Measurements from ENCODE around the gene PNPLA6.

Gene PNPLA6

DNA sequence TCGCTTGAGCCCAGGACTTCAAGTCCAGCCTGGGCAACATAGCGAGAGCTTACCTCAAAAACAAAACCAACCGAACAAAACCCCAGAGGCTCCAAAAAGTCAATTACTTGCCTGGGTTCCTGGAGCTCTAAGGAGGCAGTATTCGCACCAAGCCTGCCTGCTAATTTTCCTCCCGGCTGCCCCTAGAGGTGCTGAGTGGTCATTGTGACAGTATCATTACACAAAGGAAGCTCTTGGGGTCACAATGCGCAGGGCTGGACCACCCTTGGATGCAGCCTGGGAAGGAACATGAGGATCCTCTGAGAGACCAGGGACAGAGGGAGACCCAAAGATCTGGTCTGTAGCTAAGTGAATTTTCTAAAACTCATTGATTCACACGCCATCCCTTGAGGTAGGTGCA, 38.2 kb upstream of the PNPLA6 start:
- no peak overlapping the region for H3K27ac ChIP-seq
- TF ChIP-seq, protein P1, sequence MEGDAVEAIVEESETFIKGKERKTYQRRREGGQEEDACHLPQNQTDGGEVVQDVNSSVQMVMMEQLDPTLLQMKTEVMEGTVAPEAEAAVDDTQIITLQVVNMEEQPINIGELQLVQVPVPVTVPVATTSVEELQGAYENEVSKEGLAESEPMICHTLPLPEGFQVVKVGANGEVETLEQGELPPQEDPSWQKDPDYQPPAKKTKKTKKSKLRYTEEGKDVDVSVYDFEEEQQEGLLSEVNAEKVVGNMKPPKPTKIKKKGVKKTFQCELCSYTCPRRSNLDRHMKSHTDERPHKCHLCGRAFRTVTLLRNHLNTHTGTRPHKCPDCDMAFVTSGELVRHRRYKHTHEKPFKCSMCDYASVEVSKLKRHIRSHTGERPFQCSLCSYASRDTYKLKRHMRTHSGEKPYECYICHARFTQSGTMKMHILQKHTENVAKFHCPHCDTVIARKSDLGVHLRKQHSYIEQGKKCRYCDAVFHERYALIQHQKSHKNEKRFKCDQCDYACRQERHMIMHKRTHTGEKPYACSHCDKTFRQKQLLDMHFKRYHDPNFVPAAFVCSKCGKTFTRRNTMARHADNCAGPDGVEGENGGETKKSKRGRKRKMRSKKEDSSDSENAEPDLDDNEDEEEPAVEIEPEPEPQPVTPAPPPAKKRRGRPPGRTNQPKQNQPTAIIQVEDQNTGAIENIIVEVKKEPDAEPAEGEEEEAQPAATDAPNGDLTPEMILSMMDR (conservative IDR thresholded peaks at IDR 0.05), result peak; percentile 43

DNA sequence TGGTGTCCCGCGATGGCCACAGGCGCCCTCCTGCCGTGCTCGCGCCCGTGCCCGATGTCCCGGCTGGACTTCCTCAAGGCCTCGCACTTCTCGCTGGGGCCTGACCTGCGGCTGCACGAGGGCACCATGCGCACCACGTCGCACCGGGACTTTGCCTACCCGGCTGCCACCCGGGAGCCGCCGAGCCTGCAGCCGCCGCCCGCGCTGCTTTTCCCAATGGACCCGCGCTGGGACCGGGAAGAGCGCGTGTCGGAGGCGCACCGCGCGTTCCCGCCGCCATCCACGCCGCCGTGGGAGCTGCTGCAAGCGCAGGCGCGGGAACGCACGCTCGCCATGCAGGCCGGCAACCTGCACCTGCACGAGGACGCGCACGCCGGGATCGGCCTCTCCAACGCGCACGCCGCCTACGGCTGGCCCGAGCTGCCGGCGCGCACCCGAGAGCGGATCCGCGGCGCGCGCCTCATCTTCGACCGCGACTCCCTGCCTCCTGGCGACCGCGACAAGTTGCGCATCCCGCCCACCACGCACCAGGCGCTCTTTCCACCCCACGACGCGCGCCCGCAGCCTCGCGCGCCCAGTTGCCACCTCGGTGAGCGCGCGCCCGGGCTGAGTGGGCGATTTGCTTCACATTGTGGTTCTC, 34.6 kb upstream of the PNPLA6 start:
- TF ChIP-seq, protein P1 (conservative IDR thresholded peaks at IDR 0.05), result no peak; the same call in 1 of the 2 replicates
- H3K27ac ChIP-seq, result peak overlapping the region; percentile 31; the same call in 1 of the 2 replicates

DNA sequence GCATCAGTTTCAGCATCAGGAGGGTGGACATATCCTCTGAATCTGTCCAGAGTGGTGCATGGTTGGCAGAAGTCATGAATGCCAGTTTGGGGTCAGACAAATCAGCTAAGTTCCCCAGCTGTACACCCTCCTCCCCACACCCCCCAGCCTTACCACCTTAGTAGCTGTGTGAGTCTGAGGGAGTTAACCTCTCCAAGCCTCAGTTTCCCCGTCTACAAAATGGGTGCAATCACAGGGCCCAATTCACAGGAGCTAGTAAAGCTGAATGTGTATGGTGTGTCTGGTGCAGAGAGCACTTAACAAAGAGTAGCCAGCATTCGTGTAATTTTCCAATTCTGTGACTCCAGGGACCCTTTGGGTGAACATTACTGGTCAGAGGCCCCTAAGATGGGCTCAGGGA, 33.0 kb upstream of the PNPLA6 start:
- H3K27ac ChIP-seq, result no peak overlapping the region
- TF ChIP-seq, protein P1 (conservative IDR thresholded peaks at IDR 0.05), result no peak

DNA sequence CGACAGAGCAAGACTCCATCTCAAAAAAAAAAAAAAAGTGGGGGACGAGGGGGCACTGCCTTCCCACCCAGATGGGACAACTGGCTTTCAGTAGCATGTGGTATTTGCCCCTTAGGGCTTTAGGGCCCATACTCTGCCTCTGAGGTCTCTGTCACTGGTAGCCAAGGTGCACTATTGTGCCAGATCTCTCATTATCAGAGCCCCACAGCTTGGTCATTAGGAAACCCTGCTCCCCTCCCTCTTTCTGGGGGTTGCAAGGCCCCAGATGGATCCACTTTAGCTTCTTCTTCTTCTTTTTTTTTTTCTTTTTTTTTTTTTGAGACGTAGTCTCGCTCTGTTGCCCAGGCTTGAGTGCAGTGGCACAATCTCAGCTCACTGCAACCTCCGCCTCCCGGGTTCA, 30.8 kb upstream of the PNPLA6 start:
- H3K27ac ChIP-seq, result peak overlapping the region; percentile 59; the same call in 1 of the 2 replicates
- TF ChIP-seq, protein P1 (conservative IDR thresholded peaks at IDR 0.05), result no peak

DNA sequence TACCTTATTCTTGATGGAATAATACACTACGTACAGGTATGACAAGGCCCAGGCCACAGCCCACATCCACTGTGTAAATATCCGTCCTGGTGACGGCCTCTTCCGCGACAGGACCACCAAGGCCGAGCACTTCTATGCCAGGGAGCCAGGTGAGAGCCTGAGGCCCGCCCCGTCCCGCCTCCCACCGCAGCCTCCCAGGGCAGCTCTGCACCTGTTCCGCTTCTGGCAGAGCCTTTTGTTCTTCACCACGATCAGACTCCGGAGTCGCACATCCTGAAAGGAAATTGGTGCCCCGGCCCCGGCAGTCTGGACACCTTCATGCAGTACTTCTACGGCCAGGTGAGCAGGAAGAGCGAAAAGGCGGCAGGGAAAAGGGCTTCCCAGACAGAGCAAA, 30.2 kb upstream of the PNPLA6 start:
- H3K27ac ChIP-seq, result peak overlapping the region; percentile 59
- TF ChIP-seq, protein P1 (conservative IDR thresholded peaks at IDR 0.05), result no peak

DNA sequence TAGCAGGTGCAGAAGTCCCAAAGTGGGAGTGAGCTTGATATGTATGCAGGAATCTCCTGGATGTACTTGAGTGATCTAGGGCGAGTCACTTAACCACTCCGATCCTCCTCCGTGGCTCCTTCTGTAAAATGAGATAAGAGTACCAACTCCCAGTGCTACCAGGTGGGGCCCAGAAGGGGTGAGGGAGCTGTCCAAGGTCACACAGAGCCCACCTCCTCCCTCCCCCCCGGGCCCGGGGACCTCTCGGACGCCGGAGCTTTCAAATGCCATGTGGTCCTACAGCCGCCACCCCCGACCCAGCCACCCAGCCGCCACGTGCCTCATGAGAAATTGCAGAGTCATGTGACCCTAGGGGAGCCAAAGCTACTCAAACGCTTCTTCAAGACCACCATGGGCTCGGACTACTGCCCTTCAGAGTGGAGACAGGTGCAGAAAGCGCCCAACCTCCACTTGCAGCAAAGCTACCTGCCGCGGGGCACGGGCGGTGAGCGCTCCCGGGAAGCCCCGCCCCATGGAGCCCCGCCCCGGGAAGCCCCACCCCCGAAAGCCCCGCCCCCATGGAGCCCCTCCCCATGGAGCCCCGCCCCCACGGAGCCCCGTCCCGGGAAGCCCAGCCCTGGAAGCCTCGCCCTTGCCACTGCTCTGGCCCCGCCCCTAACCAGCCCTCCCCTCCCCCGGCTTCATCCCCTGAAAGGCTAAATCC, 29.7 kb upstream of the PNPLA6 start:
- peak overlapping the region; percentile 59 for H3K27ac ChIP-seq
- TF ChIP-seq, protein P1 (conservative IDR thresholded peaks at IDR 0.05), result no peak

DNA sequence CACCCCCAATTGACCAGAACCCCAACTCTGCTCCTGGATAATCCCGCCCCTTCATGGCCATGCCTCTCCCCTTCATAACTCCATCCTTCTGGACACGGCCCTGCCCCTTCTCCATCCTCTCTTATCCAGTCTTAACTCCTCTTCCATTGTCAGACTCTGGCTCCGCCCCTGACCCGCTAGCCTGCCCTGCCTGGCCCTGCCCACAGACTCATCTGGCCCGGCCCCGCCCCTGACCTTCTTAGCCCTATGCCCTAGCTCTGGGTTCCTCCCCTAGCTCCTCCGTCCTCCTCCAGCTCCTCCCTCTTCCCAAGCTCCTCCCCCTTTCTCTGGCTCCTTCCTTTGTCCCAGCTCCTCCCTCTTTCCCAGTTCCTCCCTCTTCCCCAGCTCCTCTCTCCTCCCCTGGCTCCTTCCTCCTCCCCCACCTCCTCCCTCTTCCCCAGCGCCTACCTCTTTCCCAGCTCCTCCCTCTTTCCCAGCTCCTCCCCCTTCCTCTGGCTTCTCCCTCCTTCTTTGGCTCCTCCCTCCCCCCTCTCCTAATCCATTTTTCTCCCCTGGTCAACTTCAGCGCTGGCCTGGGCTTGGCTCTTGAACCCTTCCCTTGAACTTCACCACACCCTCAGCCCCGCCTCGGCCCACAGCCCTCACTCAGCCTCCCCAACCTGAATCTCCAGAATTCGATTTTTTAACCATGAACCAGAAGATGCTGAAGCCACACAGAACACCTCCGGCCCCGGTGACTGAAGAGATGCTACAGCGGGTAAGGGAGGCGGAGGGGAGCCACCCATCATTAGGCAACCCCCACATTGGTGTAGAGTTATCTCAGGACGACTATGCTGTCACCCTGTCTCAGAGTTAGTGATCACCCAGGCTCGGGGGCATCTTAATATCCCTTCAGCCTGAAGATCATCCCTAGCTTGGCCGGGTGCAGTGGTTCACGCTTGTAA, 28.9 kb upstream of the PNPLA6 start:
- H3K27ac ChIP-seq, result no peak overlapping the region
- TF ChIP-seq, protein P1 (conservative IDR thresholded peaks at IDR 0.05), result no peak

Data from VCaP (cell line).